ENCODE data around the gene LIN28A. TPM values are rescaled to one million over a fixed set of nuclear protein-coding genes. Genes with fewer than 3 reads are reported as not detected.

LIN28A gene
- total RNA-seq, 4 donors from 2014 or later, result not detected

DNA sequence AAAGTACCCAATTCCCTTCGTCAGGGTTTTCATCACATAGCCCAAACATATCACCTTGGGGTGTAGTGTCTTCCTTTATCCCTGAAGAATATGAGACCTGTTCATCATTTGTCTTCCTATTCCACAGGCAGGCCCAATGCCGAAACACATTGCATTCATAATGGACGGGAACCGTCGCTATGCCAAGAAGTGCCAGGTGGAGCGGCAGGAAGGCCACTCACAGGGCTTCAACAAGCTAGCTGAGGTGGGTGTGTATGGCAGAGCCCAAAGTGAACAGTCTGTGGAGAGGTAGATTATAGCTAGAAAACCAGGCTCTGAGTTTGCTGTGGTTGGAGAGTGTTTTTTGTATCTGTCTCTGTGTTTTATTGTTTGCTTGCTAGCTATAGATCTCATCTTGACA is 27.4 kb downstream of the LIN28A start:
- DNase-seq, result no peak
- Histone ChIP-seq H3K9me3 (no peaks in the 10 kb centered on the region), H3K27me3 (no peaks in the 10 kb centered on the region), H3K4me3 (no peak overlapping the region), H3K27ac (no peak overlapping the region), H3K36me3 (peaks cover 0 to 60% (median 27%) of the 10 kb centered on the region in 4 donors), H3K4me1 (peaks cover 3 to 18% (median 15%) of the 10 kb centered on the region in 4 donors)
- WGBS, 2 donors (ENCODE audit: low coverage in 1 of 2), result 95 to 97% methylated on average over 4 to 6 of the region's 6 CpGs
- intact Hi-C loops (cut with DNase I; ENCODE audit: low total_unique reads), result no loop called here
- in situ Hi-C loops (cut with MboI; ENCODE audit: low pct_ligation_motif_present in 1 of 4, low pct_unique_long_range_greater_than_20kb in 1 of 4, low sequenced_read_pairs in 3 of 4), result no loop called here
- TF ChIP-seq POLR2A (IDR thresholded peaks at IDR 0.05), result no peak
- TF ChIP-seq, protein P1, sequence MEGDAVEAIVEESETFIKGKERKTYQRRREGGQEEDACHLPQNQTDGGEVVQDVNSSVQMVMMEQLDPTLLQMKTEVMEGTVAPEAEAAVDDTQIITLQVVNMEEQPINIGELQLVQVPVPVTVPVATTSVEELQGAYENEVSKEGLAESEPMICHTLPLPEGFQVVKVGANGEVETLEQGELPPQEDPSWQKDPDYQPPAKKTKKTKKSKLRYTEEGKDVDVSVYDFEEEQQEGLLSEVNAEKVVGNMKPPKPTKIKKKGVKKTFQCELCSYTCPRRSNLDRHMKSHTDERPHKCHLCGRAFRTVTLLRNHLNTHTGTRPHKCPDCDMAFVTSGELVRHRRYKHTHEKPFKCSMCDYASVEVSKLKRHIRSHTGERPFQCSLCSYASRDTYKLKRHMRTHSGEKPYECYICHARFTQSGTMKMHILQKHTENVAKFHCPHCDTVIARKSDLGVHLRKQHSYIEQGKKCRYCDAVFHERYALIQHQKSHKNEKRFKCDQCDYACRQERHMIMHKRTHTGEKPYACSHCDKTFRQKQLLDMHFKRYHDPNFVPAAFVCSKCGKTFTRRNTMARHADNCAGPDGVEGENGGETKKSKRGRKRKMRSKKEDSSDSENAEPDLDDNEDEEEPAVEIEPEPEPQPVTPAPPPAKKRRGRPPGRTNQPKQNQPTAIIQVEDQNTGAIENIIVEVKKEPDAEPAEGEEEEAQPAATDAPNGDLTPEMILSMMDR (IDR thresholded peaks at IDR 0.05), result no peak
- no peak for TF ChIP-seq EP300 (IDR thresholded peaks at IDR 0.05; ENCODE audit: low read depth)
- no peak for TF ChIP-seq POLR2AphosphoS5 (IDR thresholded peaks at IDR 0.05)

GRCh38 chr1:26440259-26440658 is 29.6 kb downstream of the LIN28A start:
- peaks cover 0 to 73% (median 36%) of the 10 kb centered on the region in 4 donors for H3K36me3 ChIP-seq
- H3K27ac ChIP-seq, result no peak overlapping the region
- intact Hi-C loops (cut with DNase I; ENCODE audit: low total_unique reads), result no loop called here
- no peaks in the 10 kb centered on the region for H3K27me3 ChIP-seq
- no peaks in the 10 kb centered on the region for H3K9me3 ChIP-seq
- WGBS, 2 donors (ENCODE audit: low coverage in 1 of 2), result 98 to 100% methylated on average over 2 of the region's 2 CpGs
- TF ChIP-seq POLR2AphosphoS5 (IDR thresholded peaks at IDR 0.05) (no peak), POLR2A (IDR thresholded peaks at IDR 0.05) (no peak), EP300 (IDR thresholded peaks at IDR 0.05; ENCODE audit: low read depth) (no peak)
- TF ChIP-seq, protein P1 (IDR thresholded peaks at IDR 0.05), result no peak
- DNase-seq, result no peak
- in situ Hi-C loops (cut with MboI; ENCODE audit: low pct_ligation_motif_present in 1 of 4, low pct_unique_long_range_greater_than_20kb in 1 of 4, low sequenced_read_pairs in 3 of 4), result no loop called here
- no peaks in the 10 kb centered on the region for H3K4me1 ChIP-seq
- no peak overlapping the region for H3K4me3 ChIP-seq

DNA sequence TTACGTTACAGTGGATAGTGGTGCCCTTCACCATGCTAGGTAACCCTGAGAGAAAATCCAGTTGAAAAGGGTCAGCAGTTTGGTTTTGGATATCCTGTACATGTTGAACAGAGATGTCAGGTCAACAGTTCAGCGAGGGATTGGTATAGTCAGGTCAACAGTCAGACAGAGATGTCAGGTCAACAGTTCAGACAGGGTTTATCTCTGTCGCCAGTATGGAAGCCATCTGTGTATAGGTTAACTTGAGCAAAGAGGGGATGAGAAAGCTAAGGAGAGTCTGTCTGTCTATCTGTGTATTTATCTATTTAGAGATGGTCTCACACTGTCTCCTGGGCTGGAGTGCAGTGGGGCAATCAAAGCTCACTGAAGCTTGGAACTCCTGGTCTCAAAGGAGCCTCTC is 39.3 kb downstream of the LIN28A start:
- 95% methylated on average over 3 of the region's 3 CpGs; no CpG with 5 or more reads in 1 of the 2 donors for WGBS, 2 donors (ENCODE audit: low coverage in 1 of 2)
- intact Hi-C loops (cut with DNase I; ENCODE audit: low total_unique reads) (no loop called here), in situ Hi-C loops (cut with MboI; ENCODE audit: low pct_ligation_motif_present in 1 of 4, low pct_unique_long_range_greater_than_20kb in 1 of 4, low sequenced_read_pairs in 3 of 4) (no loop called here)
- no peak for DNase-seq
- Histone ChIP-seq H3K4me1 (no peaks in the 10 kb centered on the region), H3K27me3 (no peaks in the 10 kb centered on the region), H3K9me3 (no peaks in the 10 kb centered on the region), H3K36me3 (peaks cover 0 to 36% (median 17%) of the 10 kb centered on the region in 4 donors), H3K4me3 (no peak overlapping the region), H3K27ac (no peak overlapping the region)
- TF ChIP-seq POLR2AphosphoS5 (IDR thresholded peaks at IDR 0.05) (no peak), EP300 (IDR thresholded peaks at IDR 0.05; ENCODE audit: low read depth) (no peak), POLR2A (IDR thresholded peaks at IDR 0.05) (no peak)
- TF ChIP-seq, protein P1 (IDR thresholded peaks at IDR 0.05), result no peak

DNA sequence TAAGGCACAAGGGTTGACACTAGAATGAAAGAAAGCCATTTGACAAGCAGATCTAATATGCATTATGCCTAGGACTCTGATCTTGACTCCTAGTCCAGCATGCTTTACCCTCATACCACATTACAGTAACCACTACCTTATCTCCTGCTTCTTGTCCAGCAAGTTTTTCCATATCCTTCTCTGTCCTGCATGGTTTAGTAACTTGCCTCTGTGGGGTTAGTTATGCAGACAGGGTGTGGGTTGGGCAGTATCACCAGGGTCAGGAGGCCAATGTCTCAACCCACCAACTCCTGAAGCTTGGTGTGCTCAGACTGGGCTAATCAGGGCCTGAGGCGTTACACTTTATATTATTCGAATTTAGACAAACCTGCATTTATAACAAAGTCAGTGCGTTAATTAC is 40.3 kb downstream of the LIN28A start:
- Histone ChIP-seq H3K27me3 (no peaks in the 10 kb centered on the region), H3K27ac (no peak overlapping the region), H3K36me3 (peaks cover 0 to 36% (median 17%) of the 10 kb centered on the region in 4 donors), H3K4me3 (no peak overlapping the region), H3K9me3 (no peaks in the 10 kb centered on the region), H3K4me1 (no peaks in the 10 kb centered on the region)
- no peak for DNase-seq
- intact Hi-C loops (cut with DNase I; ENCODE audit: low total_unique reads) (no loop called here), in situ Hi-C loops (cut with MboI; ENCODE audit: low pct_ligation_motif_present in 1 of 4, low pct_unique_long_range_greater_than_20kb in 1 of 4, low sequenced_read_pairs in 3 of 4) (no loop called here)
- TF ChIP-seq, protein P1 (IDR thresholded peaks at IDR 0.05), result no peak
- no peak for TF ChIP-seq POLR2A (IDR thresholded peaks at IDR 0.05)
- 94% methylated on average over 3 of the region's 3 CpGs; no CpG with 5 or more reads in 1 of the 2 donors for WGBS, 2 donors (ENCODE audit: low coverage in 1 of 2)

Data from transverse colon (tissue), 4 donors.